ENCODE measurements around the gene ZSCAN30.

DNA sequence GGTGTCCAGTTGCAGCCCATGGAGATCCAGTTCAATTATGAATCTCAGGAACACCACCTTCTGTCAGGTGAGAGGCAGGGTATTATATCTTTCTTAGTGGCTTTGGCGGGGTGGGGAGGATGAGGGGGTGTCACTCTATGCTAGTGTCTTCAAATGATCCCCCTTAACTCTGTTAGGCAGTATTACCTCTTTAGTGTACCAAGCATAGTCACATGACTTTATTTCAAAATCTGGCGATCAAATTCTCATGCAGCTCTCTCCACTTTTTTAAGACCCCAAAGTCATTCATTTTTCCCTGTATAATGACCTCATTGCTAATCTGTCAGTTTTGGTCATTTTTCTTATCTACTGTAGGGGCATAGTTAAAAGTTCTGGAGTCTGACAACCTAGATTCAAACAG, 1.1 kb upstream of the ZSCAN30 start:
- TF ChIP-seq FOXP1 (IDR thresholded peaks at IDR 0.05): no peak
- TF ChIP-seq FOXP1 (CRISPR knock-in tag; IDR thresholded peaks at IDR 0.05): no peak
- no peak for TF ChIP-seq RAD21 (CRISPR knock-in tag; IDR thresholded peaks at IDR 0.05)
- TF ChIP-seq, protein P1, sequence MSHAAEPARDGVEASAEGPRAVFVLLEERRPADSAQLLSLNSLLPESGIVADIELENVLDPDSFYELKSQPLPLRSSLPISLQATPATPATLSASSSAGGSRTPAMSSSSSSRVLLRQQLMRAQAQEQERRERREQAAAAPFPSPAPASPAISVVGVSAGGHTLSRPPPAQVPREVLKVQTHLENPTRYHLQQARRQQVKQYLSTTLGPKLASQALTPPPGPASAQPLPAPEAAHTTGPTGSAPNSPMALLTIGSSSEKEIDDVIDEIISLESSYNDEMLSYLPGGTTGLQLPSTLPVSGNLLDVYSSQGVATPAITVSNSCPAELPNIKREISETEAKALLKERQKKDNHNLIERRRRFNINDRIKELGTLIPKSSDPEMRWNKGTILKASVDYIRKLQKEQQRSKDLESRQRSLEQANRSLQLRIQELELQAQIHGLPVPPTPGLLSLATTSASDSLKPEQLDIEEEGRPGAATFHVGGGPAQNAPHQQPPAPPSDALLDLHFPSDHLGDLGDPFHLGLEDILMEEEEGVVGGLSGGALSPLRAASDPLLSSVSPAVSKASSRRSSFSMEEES (CRISPR knock-in tag; IDR thresholded peaks at IDR 0.05): no peak
- TF ChIP-seq CEBPG (CRISPR knock-in tag; IDR thresholded peaks at IDR 0.05): no peak
- TF ChIP-seq, protein P2, sequence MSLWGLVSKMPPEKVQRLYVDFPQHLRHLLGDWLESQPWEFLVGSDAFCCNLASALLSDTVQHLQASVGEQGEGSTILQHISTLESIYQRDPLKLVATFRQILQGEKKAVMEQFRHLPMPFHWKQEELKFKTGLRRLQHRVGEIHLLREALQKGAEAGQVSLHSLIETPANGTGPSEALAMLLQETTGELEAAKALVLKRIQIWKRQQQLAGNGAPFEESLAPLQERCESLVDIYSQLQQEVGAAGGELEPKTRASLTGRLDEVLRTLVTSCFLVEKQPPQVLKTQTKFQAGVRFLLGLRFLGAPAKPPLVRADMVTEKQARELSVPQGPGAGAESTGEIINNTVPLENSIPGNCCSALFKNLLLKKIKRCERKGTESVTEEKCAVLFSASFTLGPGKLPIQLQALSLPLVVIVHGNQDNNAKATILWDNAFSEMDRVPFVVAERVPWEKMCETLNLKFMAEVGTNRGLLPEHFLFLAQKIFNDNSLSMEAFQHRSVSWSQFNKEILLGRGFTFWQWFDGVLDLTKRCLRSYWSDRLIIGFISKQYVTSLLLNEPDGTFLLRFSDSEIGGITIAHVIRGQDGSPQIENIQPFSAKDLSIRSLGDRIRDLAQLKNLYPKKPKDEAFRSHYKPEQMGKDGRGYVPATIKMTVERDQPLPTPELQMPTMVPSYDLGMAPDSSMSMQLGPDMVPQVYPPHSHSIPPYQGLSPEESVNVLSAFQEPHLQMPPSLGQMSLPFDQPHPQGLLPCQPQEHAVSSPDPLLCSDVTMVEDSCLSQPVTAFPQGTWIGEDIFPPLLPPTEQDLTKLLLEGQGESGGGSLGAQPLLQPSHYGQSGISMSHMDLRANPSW (CRISPR knock-in tag; IDR thresholded peaks at IDR 0.05; ENCODE audit: borderline replicate concordance): no peak
- TF ChIP-seq, protein P3, sequence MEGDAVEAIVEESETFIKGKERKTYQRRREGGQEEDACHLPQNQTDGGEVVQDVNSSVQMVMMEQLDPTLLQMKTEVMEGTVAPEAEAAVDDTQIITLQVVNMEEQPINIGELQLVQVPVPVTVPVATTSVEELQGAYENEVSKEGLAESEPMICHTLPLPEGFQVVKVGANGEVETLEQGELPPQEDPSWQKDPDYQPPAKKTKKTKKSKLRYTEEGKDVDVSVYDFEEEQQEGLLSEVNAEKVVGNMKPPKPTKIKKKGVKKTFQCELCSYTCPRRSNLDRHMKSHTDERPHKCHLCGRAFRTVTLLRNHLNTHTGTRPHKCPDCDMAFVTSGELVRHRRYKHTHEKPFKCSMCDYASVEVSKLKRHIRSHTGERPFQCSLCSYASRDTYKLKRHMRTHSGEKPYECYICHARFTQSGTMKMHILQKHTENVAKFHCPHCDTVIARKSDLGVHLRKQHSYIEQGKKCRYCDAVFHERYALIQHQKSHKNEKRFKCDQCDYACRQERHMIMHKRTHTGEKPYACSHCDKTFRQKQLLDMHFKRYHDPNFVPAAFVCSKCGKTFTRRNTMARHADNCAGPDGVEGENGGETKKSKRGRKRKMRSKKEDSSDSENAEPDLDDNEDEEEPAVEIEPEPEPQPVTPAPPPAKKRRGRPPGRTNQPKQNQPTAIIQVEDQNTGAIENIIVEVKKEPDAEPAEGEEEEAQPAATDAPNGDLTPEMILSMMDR (CRISPR knock-in tag; IDR thresholded peaks at IDR 0.05): no peak
- TF ChIP-seq KDM1A (CRISPR knock-in tag; IDR thresholded peaks at IDR 0.05): no peak
- TF ChIP-seq ZNF703 (CRISPR knock-in tag; IDR thresholded peaks at IDR 0.05; ENCODE audit: borderline replicate concordance): no peak
- TF ChIP-seq, protein P4, sequence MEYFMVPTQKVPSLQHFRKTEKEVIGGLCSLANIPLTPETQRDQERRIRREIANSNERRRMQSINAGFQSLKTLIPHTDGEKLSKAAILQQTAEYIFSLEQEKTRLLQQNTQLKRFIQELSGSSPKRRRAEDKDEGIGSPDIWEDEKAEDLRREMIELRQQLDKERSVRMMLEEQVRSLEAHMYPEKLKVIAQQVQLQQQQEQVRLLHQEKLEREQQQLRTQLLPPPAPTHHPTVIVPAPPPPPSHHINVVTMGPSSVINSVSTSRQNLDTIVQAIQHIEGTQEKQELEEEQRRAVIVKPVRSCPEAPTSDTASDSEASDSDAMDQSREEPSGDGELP (IDR thresholded peaks at IDR 0.05; ENCODE audit: borderline replicate concordance, low read depth): no peak
- no peak for TF ChIP-seq TAF1 (CRISPR knock-in tag; IDR thresholded peaks at IDR 0.05)
- no peak for TF ChIP-seq TARDBP (CRISPR knock-in tag; IDR thresholded peaks at IDR 0.05)
- TF ChIP-seq IKZF4 (CRISPR knock-in tag; IDR thresholded peaks at IDR 0.05; ENCODE audit: borderline replicate concordance, low read depth, not compliant biosample characterization): no peak
- TF ChIP-seq CHD4 (IDR thresholded peaks at IDR 0.05; ENCODE audit: borderline replicate concordance, low read length): no peak
- no peak for TF ChIP-seq ZNF564 (CRISPR knock-in tag; IDR thresholded peaks at IDR 0.05)

All from HepG2 (cell line).